Natural killer cell (primary cell): ENCODE data around the gene COL4A3. TPM values are rescaled to one million over a fixed set of nuclear protein-coding genes. Genes with fewer than 3 reads are reported as not detected.

ENCODE experiments used
- ATAC-seq, 3 donors: fragments of 150-1000 bp in 2 of 3; fragments of 200-7000 bp in 1 of 3; cut with Tn5 transposase; 1 replicate in 1 of 3; 2 replicates in 2 of 3; pipeline ENCODE4 v1.10.0; 2021; ENCODE audit warnings: mild to moderate bottlenecking in 2 of 3, moderate library complexity in 2 of 3
- DNase-seq, 2 donors: peaks; one replicate each; pipeline versions ENCODE4 v3.0.0 to v3.0.0-alpha.2; 2013 to 2021; ENCODE audit warnings: mixed read lengths in 1 of 2
- H3K27ac ChIP-seq: one replicate; pipeline ENCODE4 v1.5.1; 2013; ENCODE audit warnings: mild to moderate bottlenecking, low read length
- H3K27me3 ChIP-seq: one replicate; pipeline ENCODE4 v1.6.1; 2013; ENCODE audit warnings: low read length; ENCODE audit not compliant: control insufficient read depth, insufficient read depth
- H3K36me3 ChIP-seq: one replicate; pipeline ENCODE4 v1.6.1; 2013; ENCODE audit warnings: low read length; ENCODE audit not compliant: control insufficient read depth, insufficient read depth
- H3K4me1 ChIP-seq: one replicate; pipeline ENCODE4 v1.6.1; 2013; ENCODE audit warnings: low read length; ENCODE audit not compliant: control insufficient read depth, insufficient read depth
- H3K4me3 ChIP-seq: one replicate; pipeline ENCODE4 v1.5.1; 2013; ENCODE audit warnings: low read length
- H3K9me3 ChIP-seq: one replicate; pipeline ENCODE4 v1.6.1; 2013; ENCODE audit warnings: low read length; ENCODE audit not compliant: control insufficient read depth, insufficient read depth
- H3K27ac Mint-ChIP-seq, 2 donors: one replicate each; pipeline ENCODE4 v1.8.0; 2022; ENCODE audit warnings: mild to moderate bottlenecking in 2 of 2, mixed read lengths in 2 of 2, moderate library complexity in 1 of 2
- H3K27me3 Mint-ChIP-seq, 2 donors: one replicate each; pipeline ENCODE4 v1.8.0; 2022; ENCODE audit warnings: low read depth in 2 of 2, mixed read lengths in 2 of 2
- H3K36me3 Mint-ChIP-seq: one replicate; pipeline ENCODE4 v1.8.0; 2022; ENCODE audit warnings: mixed read lengths
- H3K4me1 Mint-ChIP-seq, 2 donors: one replicate each; pipeline ENCODE4 v1.8.0; 2022; ENCODE audit warnings: mixed read lengths in 2 of 2
- H3K4me3 Mint-ChIP-seq: one replicate; pipeline ENCODE4 v1.8.0; 2022; ENCODE audit warnings: mild to moderate bottlenecking, moderate library complexity, mixed read lengths
- H3K9me3 Mint-ChIP-seq, 2 donors: one replicate each; pipeline ENCODE4 v1.8.0; 2022; ENCODE audit warnings: mixed read lengths in 2 of 2
- WGBS: methylation state at CpG from one replicate; pipeline ENCODE4 v1.1.7; 2013; ENCODE audit warnings: missing lambda C conversion rate; ENCODE audit not compliant: insufficient coverage; 5-methylcytosine and 5-hydroxymethylcytosine counted together
- intact Hi-C: fragments of 100-400 bp; cut with micrococcal nuclease; formaldehyde crosslinking; loops from one replicate; pipeline ENCODE4 v1.14.2; 2022
- total RNA-seq, 4 donors: library from RNA; stranded (reverse); fragments of 120-200 nt in 1 of 4; gene quantifications; one replicate each; pipeline versions ENCODE4 v1.2.3 to v1.2.4, GENCODE V29; 2013 to 2022
- TF ChIP-seq, protein P1 (sequence below): fragments of 200-600 bp; IDR thresholded peaks from one replicate; pipeline ENCODE4 v1.8.0; 2022; ENCODE audit warnings: antibody characterized with exemption

Gene COL4A3
- total RNA-seq, 3 donors from 2014 or later (not counting 1 experiment from before 2014, with no cell fraction given) = 0.45 to 1.8 (median 1.0) TPM

- ATAC-seq = no peak
- TF ChIP-seq, protein P1, sequence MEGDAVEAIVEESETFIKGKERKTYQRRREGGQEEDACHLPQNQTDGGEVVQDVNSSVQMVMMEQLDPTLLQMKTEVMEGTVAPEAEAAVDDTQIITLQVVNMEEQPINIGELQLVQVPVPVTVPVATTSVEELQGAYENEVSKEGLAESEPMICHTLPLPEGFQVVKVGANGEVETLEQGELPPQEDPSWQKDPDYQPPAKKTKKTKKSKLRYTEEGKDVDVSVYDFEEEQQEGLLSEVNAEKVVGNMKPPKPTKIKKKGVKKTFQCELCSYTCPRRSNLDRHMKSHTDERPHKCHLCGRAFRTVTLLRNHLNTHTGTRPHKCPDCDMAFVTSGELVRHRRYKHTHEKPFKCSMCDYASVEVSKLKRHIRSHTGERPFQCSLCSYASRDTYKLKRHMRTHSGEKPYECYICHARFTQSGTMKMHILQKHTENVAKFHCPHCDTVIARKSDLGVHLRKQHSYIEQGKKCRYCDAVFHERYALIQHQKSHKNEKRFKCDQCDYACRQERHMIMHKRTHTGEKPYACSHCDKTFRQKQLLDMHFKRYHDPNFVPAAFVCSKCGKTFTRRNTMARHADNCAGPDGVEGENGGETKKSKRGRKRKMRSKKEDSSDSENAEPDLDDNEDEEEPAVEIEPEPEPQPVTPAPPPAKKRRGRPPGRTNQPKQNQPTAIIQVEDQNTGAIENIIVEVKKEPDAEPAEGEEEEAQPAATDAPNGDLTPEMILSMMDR = no peak
- DNase-seq = no peak
- H3K4me3 ChIP-seq = no peak overlapping the region
- H3K36me3 ChIP-seq = no peaks in the 10 kb centered on the region
- Mint-ChIP-seq H3K4me3 (no peak overlapping the region), H3K9me3 (no peaks in the 10 kb centered on the region), H3K27ac (no peak overlapping the region), H3K4me1 (no peaks in the 10 kb centered on the region), H3K36me3 (no peaks in the 10 kb centered on the region), H3K27me3 (peaks cover 0 to 3% of the 10 kb centered on the region in 2 donors)
- H3K4me1 ChIP-seq = no peaks in the 10 kb centered on the region
- H3K27me3 ChIP-seq = no peaks in the 10 kb centered on the region
- H3K27ac ChIP-seq = no peak overlapping the region
- H3K9me3 ChIP-seq = no peaks in the 10 kb centered on the region
- intact Hi-C loops = no loop called here
- WGBS = 74% methylated on average over 5 of the region's 6 CpGs
These were observed 18.0 kb upstream of the COL4A3 start for GRCh38 chr2:227146456-227146855.

- ATAC-seq = no peak
- Histone ChIP-seq H3K27ac (no peak overlapping the region), H3K9me3 (no peaks in the 10 kb centered on the region), H3K4me1 (no peaks in the 10 kb centered on the region), H3K4me3 (no peak overlapping the region), H3K36me3 (no peaks in the 10 kb centered on the region), H3K27me3 (no peaks in the 10 kb centered on the region)
- no peak overlapping the region for H3K4me3 Mint-ChIP-seq
- H3K9me3 Mint-ChIP-seq = no peaks in the 10 kb centered on the region
- H3K27ac Mint-ChIP-seq = no peak overlapping the region
- H3K4me1 Mint-ChIP-seq = no peaks in the 10 kb centered on the region
- 96% methylated on average over 2 of the region's 3 CpGs for WGBS
- H3K36me3 Mint-ChIP-seq = no peaks in the 10 kb centered on the region
- H3K27me3 Mint-ChIP-seq = peaks cover 0 to 3% of the 10 kb centered on the region in 2 donors
- DNase-seq = no peak
- TF ChIP-seq, protein P1 = no peak
- intact Hi-C loops = no loop called here
These were observed 17.4 kb upstream of the COL4A3 start for GRCh38 chr2:227147023-227147422.

DNA sequence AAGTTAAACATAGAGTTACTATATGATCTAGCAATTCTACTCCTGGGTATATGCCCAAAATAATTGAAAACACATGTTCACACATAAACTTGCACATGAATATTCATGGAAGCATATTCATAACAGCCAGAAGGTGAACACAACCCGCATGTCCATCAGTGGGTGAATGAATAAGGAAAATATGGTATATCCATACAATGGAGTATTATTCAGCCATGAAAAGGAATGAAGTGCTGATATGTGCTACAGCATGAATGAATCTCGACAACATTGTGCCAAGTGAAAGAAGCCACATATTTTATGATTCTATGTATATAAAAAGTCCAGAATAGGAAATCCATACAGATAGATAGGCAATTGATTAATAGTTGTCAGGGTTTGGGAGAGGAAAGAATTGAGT lies 16.3 kb upstream of the COL4A3 start:
- Mint-ChIP-seq H3K27ac (no peak overlapping the region), H3K27me3 (peaks cover 0 to 3% of the 10 kb centered on the region in 2 donors), H3K36me3 (no peaks in the 10 kb centered on the region), H3K9me3 (no peaks in the 10 kb centered on the region), H3K4me3 (no peak overlapping the region), H3K4me1 (no peaks in the 10 kb centered on the region)
- intact Hi-C loops = no loop called here
- no peak for ATAC-seq
- H3K4me1 ChIP-seq = no peaks in the 10 kb centered on the region
- H3K36me3 ChIP-seq = no peaks in the 10 kb centered on the region
- H3K9me3 ChIP-seq = no peaks in the 10 kb centered on the region
- H3K27ac ChIP-seq = no peak overlapping the region
- WGBS = 83% methylated on average over 2 of the region's 2 CpGs
- H3K27me3 ChIP-seq = no peaks in the 10 kb centered on the region
- H3K4me3 ChIP-seq = no peak overlapping the region
- TF ChIP-seq, protein P1 = no peak
- no peak for DNase-seq

GRCh38 chr2:227150222-227150936 lies 14.0 kb upstream of the COL4A3 start:
- no peaks in the 10 kb centered on the region for H3K4me1 ChIP-seq
- no peaks in the 10 kb centered on the region for H3K27me3 ChIP-seq
- TF ChIP-seq, protein P1 = no peak
- WGBS = 83% methylated on average over 1 of the region's 2 CpGs
- H3K27ac Mint-ChIP-seq = no peak overlapping the region
- no peaks in the 10 kb centered on the region for H3K36me3 ChIP-seq
- DNase-seq (no peak), ATAC-seq (no peak)
- H3K4me3 ChIP-seq = no peak overlapping the region
- no peaks in the 10 kb centered on the region for H3K9me3 Mint-ChIP-seq
- no peak overlapping the region for H3K27ac ChIP-seq
- no peaks in the 10 kb centered on the region for H3K36me3 Mint-ChIP-seq
- no peaks in the 10 kb centered on the region for H3K4me1 Mint-ChIP-seq
- H3K4me3 Mint-ChIP-seq = no peak overlapping the region
- H3K27me3 Mint-ChIP-seq = peaks cover 0 to 7% of the 10 kb centered on the region in 2 donors
- intact Hi-C loops = no loop called here
- no peaks in the 10 kb centered on the region for H3K9me3 ChIP-seq
